ENCODE data around the gene TRIM41. TPM values are rescaled to one million over a fixed set of nuclear protein-coding genes. Genes with fewer than 3 reads are reported as not detected.

TRIM41 gene
- total and polyA plus RNA-seq, 2 of the 13 experiments (the other 11 are each of a cell fraction or from before 2014, with no cell fraction given) = 10.2 to 16.7 TPM

- TF ChIP-seq ZNF710 (CRISPR knock-in tag; IDR thresholded peaks at IDR 0.05; ENCODE audit: borderline replicate concordance) (0 out of 2 replicates have a peak, but pooled peaks have one; percentile 49), IRF2 (CRISPR knock-in tag; IDR thresholded peaks at IDR 0.05) (peak; percentile 61), ZSCAN30 (CRISPR knock-in tag; IDR thresholded peaks at IDR 0.05) (no peak), MIXL1 (CRISPR knock-in tag; IDR thresholded peaks at IDR 0.05) (no peak), FOXO4 (CRISPR knock-in tag; conservative IDR thresholded peaks at IDR 0.05) (no peak), ARID3A (IDR thresholded peaks at IDR 0.05; ENCODE audit: low read depth, low read length) (no peak), TRIM24 (CRISPR knock-in tag; IDR thresholded peaks at IDR 0.05) (no peak), ZNF317 (CRISPR knock-in tag; IDR thresholded peaks at IDR 0.05) (peak; percentile 54), HINFP (CRISPR knock-in tag; IDR thresholded peaks at IDR 0.05; ENCODE audit: low read depth) (no peak), U2AF1 (optimal IDR thresholded peaks at IDR 0.05; ENCODE audit: low read depth, low read length) (peak; percentile 60), ZFP1 (CRISPR knock-in tag; IDR thresholded peaks at IDR 0.05) (no peak), ZFP90 (CRISPR knock-in tag; IDR thresholded peaks at IDR 0.05; ENCODE audit: borderline replicate concordance) (peak; percentile 16; the same call in 1 of the 2 replicates), ZNF512 (CRISPR knock-in tag; IDR thresholded peaks at IDR 0.05) (no peak), BORCS8-MEF2B (CRISPR knock-in tag; IDR thresholded peaks at IDR 0.05) (peak; percentile 52), ZSCAN5A (CRISPR knock-in tag; IDR thresholded peaks at IDR 0.05; ENCODE audit: borderline replicate concordance) (no peak; the same call in 1 of the 2 replicates), ZBTB7A (CRISPR knock-in tag; IDR thresholded peaks at IDR 0.05) (peak; percentile 45; the same call in 1 of the 2 replicates), HNF4G (IDR thresholded peaks at IDR 0.05; ENCODE audit: borderline replicate concordance, low read depth, low read length) (no peak), HNF4G (CRISPR knock-in tag; IDR thresholded peaks at IDR 0.05; ENCODE audit: borderline replicate concordance, low read depth) (peak; percentile 56; the same call in 1 of the 2 replicates), XBP1 (CRISPR knock-in tag; IDR thresholded peaks at IDR 0.05) (peak; percentile 59)
Observed at GRCh38 chr5:181261320-181262049, 38.4 kb downstream of the TRIM41 start (continued).
